ENCODE results near the gene SHROOM3. TPM values are rescaled to one million over a fixed set of nuclear protein-coding genes. Genes with fewer than 3 reads are reported as not detected.

Gene SHROOM3
- total and polyA plus RNA-seq, 2 of the 13 experiments (the other 11 are each of a cell fraction or from before 2014, with no cell fraction given): 0.01 TPM; not detected in 1

GRCh38 chr4:76750716-76751115 is 315.7 kb downstream of the SHROOM3 start:
- whole genome bisulfite sequencing (ENCODE audit: low lambda C conversion rate): 52% methylated on average over 3 of the region's 3 CpGs
- Histone ChIP-seq H3K9ac (ENCODE audit: insufficient read depth, low read depth, low read length) (no peak overlapping the region), H3K4me1 (ENCODE audit: insufficient read depth, low read length) (no peaks in the 10 kb centered on the region), H3K27me3 (ENCODE audit: control insufficient read depth in 1 of 2, insufficient read depth in 2 of 2, low read length in 2 of 2) (no peaks in the 10 kb centered on the region; a peak in 3 of 5 replicates), H3K9me3 (ENCODE audit: low read length) (no peaks in the 10 kb centered on the region), H3K4me3 (replicated peaks in 1 of 3; ENCODE audit: insufficient read depth in 1 of 3, low read depth in 2 of 3, low read length in 3 of 3) (no peak overlapping the region), H2AFZ (ENCODE audit: low read length) (no peak overlapping the region), H3K4me2 (ENCODE audit: low read depth, low read length) (no peak overlapping the region), H3K79me2 (ENCODE audit: insufficient read depth, low read length) (no peaks in the 10 kb centered on the region), H3K27ac (ENCODE audit: extremely low read length, insufficient read depth, low read length) (no peak overlapping the region), H4K20me1 (ENCODE audit: insufficient read depth, low read length) (no peaks in the 10 kb centered on the region), H3K36me3 (replicated peaks in 1 of 2; ENCODE audit: control insufficient read depth in 1 of 2, insufficient read depth in 2 of 2, low read length in 2 of 2) (no peaks in the 10 kb centered on the region)
- in situ Hi-C loops (cut with HindIII; ENCODE audit: extremely low pct_ligation_motif_present, low pct_unique_long_range_greater_than_20kb): loop anchor here (5.0 kb wide), 1 partner anchor 243 kb away; no protein-coding TSS in a partner anchor
- intact Hi-C loops (cut with micrococcal nuclease; ENCODE audit: unreplicated experiment): no loop called here
- ChIA-PET CTCF (ENCODE audit: low intra/inter-chr PET ratio, low total read pairs) (no interaction called here), POLR2A (no interaction called here)
- DNase-seq (ENCODE audit: low spot score) (no peak), ATAC-seq (no peak), FAIRE-seq (no peak)
- TF ChIP-seq SNRNP70 (IDR thresholded peaks at IDR 0.05; ENCODE audit: low read depth, low read length) (no peak), FOXO4 (CRISPR knock-in tag; conservative IDR thresholded peaks at IDR 0.05) (no peak), ZNF580 (CRISPR knock-in tag; IDR thresholded peaks at IDR 0.05; ENCODE audit: borderline replicate concordance, low read depth) (no peak), DNMT1 (CRISPR knock-in tag; IDR thresholded peaks at IDR 0.05) (no peak), ELF1 (CRISPR knock-in tag; IDR thresholded peaks at IDR 0.05) (no peak)
- no TSS peak for BruUV-seq (replicated peaks)

- Histone ChIP-seq H3K9ac (ENCODE audit: insufficient read depth, low read depth, low read length) (no peak overlapping the region), H3K79me2 (ENCODE audit: insufficient read depth, low read length) (no peaks in the 10 kb centered on the region), H3K4me3 (replicated peaks in 1 of 3; ENCODE audit: insufficient read depth in 1 of 3, low read depth in 2 of 3, low read length in 3 of 3) (no peak overlapping the region), H3K27ac (ENCODE audit: extremely low read length, insufficient read depth, low read length) (no peak overlapping the region), H3K27me3 (ENCODE audit: control insufficient read depth in 1 of 2, insufficient read depth in 2 of 2, low read length in 2 of 2) (no peaks in the 10 kb centered on the region; a peak in 3 of 5 replicates), H3K36me3 (replicated peaks in 1 of 2; ENCODE audit: control insufficient read depth in 1 of 2, insufficient read depth in 2 of 2, low read length in 2 of 2) (no peaks in the 10 kb centered on the region), H3K9me3 (ENCODE audit: low read length) (no peaks in the 10 kb centered on the region), H3K4me1 (ENCODE audit: insufficient read depth, low read length) (no peaks in the 10 kb centered on the region), H3K4me2 (ENCODE audit: low read depth, low read length) (no peak overlapping the region), H4K20me1 (ENCODE audit: insufficient read depth, low read length) (no peaks in the 10 kb centered on the region), H2AFZ (ENCODE audit: low read length) (no peak overlapping the region)
- CTCF ChIA-PET (ENCODE audit: low intra/inter-chr PET ratio, low total read pairs): no interaction called here
- no TSS peak for BruUV-seq (replicated peaks)
- no peak for DNase-seq (ENCODE audit: low spot score)
- FAIRE-seq: no peak
- in situ Hi-C loops (cut with HindIII; ENCODE audit: extremely low pct_ligation_motif_present, low pct_unique_long_range_greater_than_20kb): loop anchor here (5.0 kb wide), 1 partner anchor 244 kb away; no protein-coding TSS in a partner anchor
- no peak for ATAC-seq
- POLR2A ChIA-PET: no interaction called here
- intact Hi-C loops (cut with micrococcal nuclease; ENCODE audit: unreplicated experiment): no loop called here
- 18% methylated on average over 3 of the region's 3 CpGs for WGBS (ENCODE audit: low lambda C conversion rate)
- TF ChIP-seq ZSCAN30 (CRISPR knock-in tag; IDR thresholded peaks at IDR 0.05) (no peak), ZNF253 (CRISPR knock-in tag; IDR thresholded peaks at IDR 0.05; ENCODE audit: borderline replicate concordance) (no peak), MTA1 (CRISPR knock-in tag; IDR thresholded peaks at IDR 0.05; ENCODE audit: borderline replicate concordance) (no peak)
These were observed 316.7 kb downstream of the SHROOM3 start for GRCh38 chr4:76751612-76752343.

Measured in HepG2 (cell line).